A673 (cell line): ENCODE results near the gene ZNF74. TPM values are rescaled to one million over a fixed set of nuclear protein-coding genes. Genes with fewer than 3 reads are reported as not detected.

Experiments used
- BruUV-seq: library from RNA; stranded (reverse); fragments of 400-500 nt; replicated peaks from 2 replicates; lab custom pipeline; 2021; lab: Mats Ljungman, UMichigan
- CTCF ChIA-PET: fragments of 300-600 bp; sonication (Branson Sonifier 250); formaldehyde crosslinking; loops from one replicate; lab custom pipeline; 2022; ENCODE audit warnings: antibody characterized with exemption; lab: Charles Lee
- POLR2A ChIA-PET: fragments of 300-600 bp; sonication (Branson Sonifier 250); formaldehyde crosslinking; loops from one replicate; lab custom pipeline; 2022; ENCODE audit warnings: antibody characterized with exemption; ENCODE audit not compliant: low non-redundant PET; lab: Charles Lee
- DNase-seq: peaks from one replicate; pipeline ENCODE4 v3.0.0-alpha.2; 2015; ENCODE audit warnings: low spot score
- H3K27ac ChIP-seq: fragments of 200-600 bp; sonication (generic); 2 replicates; pipeline ENCODE4 v1.5.1; 2016; ENCODE audit warnings: mixed run types, low read depth, mild to moderate bottlenecking, mixed read lengths, antibody characterized with exemption, low read length; ENCODE audit not compliant: poor library complexity, severe bottlenecking
- H3K27me3 ChIP-seq: fragments of 200-600 bp; sonication (generic); replicated peaks from 2 replicates; pipeline ENCODE4 v1.6.1; 2017; ENCODE audit warnings: mixed run types, low read depth, mild to moderate bottlenecking, mixed read lengths, antibody characterized with exemption, low read length; ENCODE audit not compliant: insufficient read depth, poor library complexity
- H3K36me3 ChIP-seq: fragments of 200-600 bp; sonication (generic); 2 replicates; pipeline ENCODE4 v1.6.1; 2016; ENCODE audit warnings: mixed run types, mild to moderate bottlenecking, mixed read lengths, antibody characterized with exemption, low read length; ENCODE audit not compliant: insufficient read depth, poor library complexity, severe bottlenecking
- H3K4me1 ChIP-seq: fragments of 200-600 bp; sonication (generic); 2 replicates; pipeline ENCODE4 v1.6.1; 2017; ENCODE audit warnings: mixed run types, mild to moderate bottlenecking, mixed read lengths, antibody characterized with exemption, low read length; ENCODE audit not compliant: insufficient read depth, poor library complexity, severe bottlenecking
- H3K4me3 ChIP-seq: fragments of 200-600 bp; sonication (generic); 2 replicates; pipeline ENCODE4 v1.5.1; 2016; ENCODE audit warnings: low read depth, mixed run types, mild to moderate bottlenecking, mixed read lengths, low read length; ENCODE audit not compliant: poor library complexity, severe bottlenecking
- H3K9me3 ChIP-seq: fragments of 200-600 bp; sonication (generic); 2 replicates; pipeline ENCODE4 v1.6.1; 2016; ENCODE audit warnings: mixed run types, low read depth, mild to moderate bottlenecking, mixed read lengths, antibody characterized with exemption, low read length; ENCODE audit not compliant: poor library complexity, severe bottlenecking
- EZH2 ChIP-seq: fragments of 200-600 bp; sonication (generic); IDR thresholded peaks from 2 replicates; pipeline ENCODE4 v1.6.1; 2017; ENCODE audit warnings: borderline replicate concordance, low read depth, mild to moderate bottlenecking, mixed read lengths, antibody characterized with exemption, low read length; ENCODE audit not compliant: poor library complexity, severe bottlenecking
- intact Hi-C: fragments of 100-400 bp; cut with micrococcal nuclease; formaldehyde crosslinking; loops from one replicate; pipeline ENCODE4 v1.10.0; 2022; ENCODE audit not compliant: unreplicated experiment
- total RNA-seq: library from RNA; stranded (reverse); gene quantifications from 2 replicates; pipeline ENCODE4 v1.2.3, GENCODE V29; 2021
- TF ChIP-seq, protein P1 (sequence below): fragments of 300-800, 200-600 bp; sonication (generic); conservative IDR thresholded peaks from 2 replicates; pipeline ENCODE4 v1.5.1; 2017; ENCODE audit warnings: low read depth, mild to moderate bottlenecking, antibody characterized with exemption, low read length, moderate library complexity, mixed read lengths

The ZNF74 gene
- total RNA-seq, 1 experiment from 2014 or later, result 37.2 TPM

DNA sequence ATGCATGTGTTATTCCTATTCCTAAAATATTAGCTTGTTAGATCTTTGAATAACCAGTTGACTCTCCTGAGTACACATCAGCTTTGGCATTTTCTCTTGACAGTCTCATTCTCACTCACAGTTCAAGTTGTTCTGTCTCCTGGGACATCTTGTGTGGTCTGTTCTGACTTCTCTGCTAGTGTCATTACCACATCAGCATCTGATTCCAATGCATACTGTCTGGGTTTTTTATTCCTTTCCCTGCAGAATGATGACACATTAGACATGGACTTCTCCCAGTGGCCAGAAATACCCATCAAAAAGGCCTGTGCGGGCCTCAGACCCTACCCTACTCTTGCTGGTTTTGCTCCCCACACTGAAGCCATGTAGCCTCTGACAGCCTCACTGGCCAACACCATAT, 2.7 kb downstream of the ZNF74 start:
- Histone ChIP-seq H3K4me3 (no peak overlapping the region), H3K9me3 (no peaks in the 10 kb centered on the region), H3K36me3 (peaks cover 8% of the 10 kb centered on the region), H3K27me3 (no peaks in the 10 kb centered on the region), H3K27ac (no peak overlapping the region), H3K4me1 (peaks cover 22% of the 10 kb centered on the region)
- TF ChIP-seq, protein P1, sequence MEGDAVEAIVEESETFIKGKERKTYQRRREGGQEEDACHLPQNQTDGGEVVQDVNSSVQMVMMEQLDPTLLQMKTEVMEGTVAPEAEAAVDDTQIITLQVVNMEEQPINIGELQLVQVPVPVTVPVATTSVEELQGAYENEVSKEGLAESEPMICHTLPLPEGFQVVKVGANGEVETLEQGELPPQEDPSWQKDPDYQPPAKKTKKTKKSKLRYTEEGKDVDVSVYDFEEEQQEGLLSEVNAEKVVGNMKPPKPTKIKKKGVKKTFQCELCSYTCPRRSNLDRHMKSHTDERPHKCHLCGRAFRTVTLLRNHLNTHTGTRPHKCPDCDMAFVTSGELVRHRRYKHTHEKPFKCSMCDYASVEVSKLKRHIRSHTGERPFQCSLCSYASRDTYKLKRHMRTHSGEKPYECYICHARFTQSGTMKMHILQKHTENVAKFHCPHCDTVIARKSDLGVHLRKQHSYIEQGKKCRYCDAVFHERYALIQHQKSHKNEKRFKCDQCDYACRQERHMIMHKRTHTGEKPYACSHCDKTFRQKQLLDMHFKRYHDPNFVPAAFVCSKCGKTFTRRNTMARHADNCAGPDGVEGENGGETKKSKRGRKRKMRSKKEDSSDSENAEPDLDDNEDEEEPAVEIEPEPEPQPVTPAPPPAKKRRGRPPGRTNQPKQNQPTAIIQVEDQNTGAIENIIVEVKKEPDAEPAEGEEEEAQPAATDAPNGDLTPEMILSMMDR, result no peak
- TF ChIP-seq EZH2, result no peak
- no TSS peak for BruUV-seq
- ChIA-PET POLR2A (interaction anchor here (0.7 kb wide), 1 partner anchor 286 kb away, joined by 3 read pairs; no protein-coding TSS in a partner anchor), CTCF (no interaction called here)
- intact Hi-C loops, result no loop called here
- DNase-seq, result peak; percentile 30

DNA sequence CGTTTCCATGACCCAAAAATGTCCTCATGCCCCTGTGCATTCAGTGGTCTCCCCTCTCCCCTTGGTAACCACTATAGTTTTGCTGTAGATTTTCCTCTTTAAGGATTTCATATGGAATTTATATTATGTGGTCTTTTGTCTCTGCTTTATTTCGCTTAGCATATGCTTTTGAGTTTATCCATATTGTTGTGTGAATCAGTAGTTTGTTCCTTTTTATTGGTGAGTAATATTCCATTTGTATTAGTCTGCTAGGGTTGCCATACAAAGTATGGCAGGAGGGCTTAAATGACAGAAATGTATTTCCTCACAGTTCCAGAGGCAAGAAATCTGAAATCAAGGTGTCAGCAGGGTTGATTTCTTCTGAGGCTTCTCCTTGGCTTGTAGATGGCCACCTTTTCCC, 3.5 kb downstream of the ZNF74 start:
- BruUV-seq, result no TSS peak
- H3K27me3 ChIP-seq, result no peaks in the 10 kb centered on the region
- no peak for TF ChIP-seq EZH2
- TF ChIP-seq, protein P1, result no peak
- intact Hi-C loops, result no loop called here
- POLR2A ChIA-PET, result no interaction called here
- no peak for DNase-seq
- peaks cover 13% of the 10 kb centered on the region for H3K36me3 ChIP-seq
- H3K27ac ChIP-seq, result no peak overlapping the region
- no peaks in the 10 kb centered on the region for H3K9me3 ChIP-seq
- no peak overlapping the region for H3K4me3 ChIP-seq
- CTCF ChIA-PET, result no interaction called here
- peaks cover 22% of the 10 kb centered on the region for H3K4me1 ChIP-seq

DNA sequence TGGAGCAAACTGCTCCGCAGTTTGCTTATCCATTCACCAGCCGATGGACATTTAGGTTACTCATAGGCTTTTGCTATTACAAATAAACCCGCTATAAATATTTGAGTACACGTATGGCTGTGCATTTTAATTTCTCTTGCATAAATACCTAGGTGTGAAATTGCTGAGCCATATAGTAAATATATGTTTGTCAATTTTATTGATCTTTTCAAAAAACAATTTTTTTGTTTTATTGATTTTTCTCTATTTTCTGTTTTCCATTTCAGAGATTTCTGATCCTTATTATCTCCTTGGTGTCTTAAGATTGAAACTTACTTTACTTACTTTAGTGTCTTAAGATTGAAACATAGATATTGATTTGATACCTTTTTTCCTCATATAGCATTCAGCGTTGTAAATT, 4.5 kb downstream of the ZNF74 start:
- peaks cover 13% of the 10 kb centered on the region for H3K36me3 ChIP-seq
- H3K27ac ChIP-seq, result no peak overlapping the region
- intact Hi-C loops, result no loop called here
- ChIA-PET POLR2A (no interaction called here), CTCF (no interaction called here)
- no peak for TF ChIP-seq EZH2
- TF ChIP-seq, protein P1, result no peak
- BruUV-seq, result no TSS peak
- no peak overlapping the region for H3K4me3 ChIP-seq
- no peaks in the 10 kb centered on the region for H3K9me3 ChIP-seq
- no peak for DNase-seq
- no peaks in the 10 kb centered on the region for H3K27me3 ChIP-seq
- peaks cover 21% of the 10 kb centered on the region for H3K4me1 ChIP-seq
